Measurements from ENCODE around the gene EPSTI1.
"Not testable (repeated sequence)": the region's sequence is repeated elsewhere in the genome, so short reads cannot be mapped to it uniquely, and the experiment has no call there.

The EPSTI1 gene

GRCh38 chr13:43003729-43004128 lies 11.7 kb upstream of the EPSTI1 start:
- DNase-seq: no peak

- DNase-seq: no peak
Measured at GRCh38 chr13:43003010-43003409, 11.0 kb upstream of the EPSTI1 start.

GRCh38 chr13:43002021-43002420 lies 10.0 kb upstream of the EPSTI1 start:
- DNase-seq: no peak

- no peak for DNase-seq
Measured at GRCh38 chr13:43000676-43001075, 8.6 kb upstream of the EPSTI1 start.

GRCh38 chr13:42999491-42999890 lies 7.5 kb upstream of the EPSTI1 start:
- DNase-seq: no peak

GRCh38 chr13:42997381-42997780 lies 5.3 kb upstream of the EPSTI1 start:
- no peak for DNase-seq

- no peak for DNase-seq
Measured at GRCh38 chr13:42996584-42996983, 4.5 kb upstream of the EPSTI1 start.

GRCh38 chr13:42994878-42995277 lies 2.8 kb upstream of the EPSTI1 start:
- DNase-seq: no peak

- DNase-seq: no peak
Measured at GRCh38 chr13:42992764-42993122, 702 bp upstream of the EPSTI1 start.

- not testable (repeated sequence) for DNase-seq
Measured at GRCh38 chr13:42991233-42991897, 676 bp downstream of the EPSTI1 start.

GRCh38 chr13:42990291-42991232 lies 1.5 kb downstream of the EPSTI1 start:
- no peak for DNase-seq

- DNase-seq: no peak
Measured at GRCh38 chr13:42986176-42986574, 5.9 kb downstream of the EPSTI1 start.

- DNase-seq: no peak
Measured at GRCh38 chr13:42985312-42986175, 6.5 kb downstream of the EPSTI1 start.

GRCh38 chr13:42984691-42985090 lies 7.3 kb downstream of the EPSTI1 start:
- no peak for DNase-seq

GRCh38 chr13:42984026-42984425 lies 8.0 kb downstream of the EPSTI1 start:
- no peak for DNase-seq

GRCh38 chr13:42981853-42982252 lies 10.2 kb downstream of the EPSTI1 start:
- DNase-seq: no peak

GRCh38 chr13:42981317-42981716 lies 10.7 kb downstream of the EPSTI1 start:
- no peak for DNase-seq

GRCh38 chr13:42977219-42977659 lies 14.8 kb downstream of the EPSTI1 start:
- no peak for DNase-seq

- no peak for DNase-seq
Measured at GRCh38 chr13:42976066-42976465, 16.0 kb downstream of the EPSTI1 start.

GRCh38 chr13:42973581-42973980 lies 18.5 kb downstream of the EPSTI1 start:
- DNase-seq: no peak

GRCh38 chr13:42971691-42972347 lies 20.2 kb downstream of the EPSTI1 start:
- no peak for DNase-seq

- DNase-seq: peak; percentile 58
Measured at GRCh38 chr13:42970824-42971690, 21.0 kb downstream of the EPSTI1 start.

Data from stimulated activated CD4-positive, alpha-beta T cell treated with anti-CD3 and anti-CD28 coated beads, Interleukin-15, amount 100 ng/mL, for 24 hours (primary cell).